ENCODE measurements around the gene SLC22A16.
"Not testable (repeated sequence)": the region's sequence is repeated elsewhere in the genome, so short reads cannot be mapped to it uniquely, and the experiment has no call there.

The SLC22A16 gene

DNA sequence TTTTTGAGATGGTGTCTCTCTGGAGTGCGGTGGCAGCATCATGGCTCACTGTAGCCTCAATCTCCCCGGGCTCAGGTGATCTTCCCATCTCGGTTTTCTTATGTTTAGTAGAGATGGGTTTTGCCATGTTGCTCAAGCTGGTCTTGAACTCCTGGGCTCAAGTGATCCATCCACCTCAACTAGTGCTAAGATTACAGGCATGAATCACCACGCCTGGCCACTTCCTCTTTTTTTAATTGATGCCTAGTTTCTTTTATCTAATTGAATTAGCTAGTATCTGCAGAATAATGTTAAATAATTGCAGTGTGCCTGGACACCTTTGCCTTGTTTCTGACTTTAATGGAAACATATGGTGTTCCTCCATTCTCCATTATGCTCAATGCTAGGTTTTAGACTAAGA is 38.4 kb upstream of the SLC22A16 start:
- Histone ChIP-seq H3K27me3 (replicated peaks; ENCODE audit: insufficient read depth, low read length) (no peaks in the 10 kb centered on the region), H3K9ac (ENCODE audit: low read length) (no peak overlapping the region), H3K4me2 (ENCODE audit: low read depth, low read length) (no peak overlapping the region), H4K20me1 (ENCODE audit: insufficient read depth, low read length) (no peaks in the 10 kb centered on the region), H3K4me3 (ENCODE audit: low read length) (no peak overlapping the region), H3K9me2 (replicated peaks; ENCODE audit: insufficient read depth, low read length) (no peaks in the 10 kb centered on the region), H3K9me3 (replicated peaks; ENCODE audit: insufficient read depth, low read length) (no peaks in the 10 kb centered on the region), H3K4me1 (ENCODE audit: low read length) (no peaks in the 10 kb centered on the region), H3K79me2 (ENCODE audit: low read length) (no peaks in the 10 kb centered on the region), H2AFZ (ENCODE audit: low read length) (no peak overlapping the region), H3F3A (ENCODE audit: insufficient read depth, low read length) (no peaks in the 10 kb centered on the region), H3K36me3 (replicated peaks; ENCODE audit: insufficient read depth, low read length) (no peaks in the 10 kb centered on the region), H3K27ac (ENCODE audit: low read length) (no peak overlapping the region)
- TF ChIP-seq EZH2phosphoT487 (IDR thresholded peaks at IDR 0.05; ENCODE audit: low read length), result no peak
- TF ChIP-seq EZH2 (optimal IDR thresholded peaks at IDR 0.05; ENCODE audit: low read depth, low read length), result no peak
- TF ChIP-seq, protein P1, sequence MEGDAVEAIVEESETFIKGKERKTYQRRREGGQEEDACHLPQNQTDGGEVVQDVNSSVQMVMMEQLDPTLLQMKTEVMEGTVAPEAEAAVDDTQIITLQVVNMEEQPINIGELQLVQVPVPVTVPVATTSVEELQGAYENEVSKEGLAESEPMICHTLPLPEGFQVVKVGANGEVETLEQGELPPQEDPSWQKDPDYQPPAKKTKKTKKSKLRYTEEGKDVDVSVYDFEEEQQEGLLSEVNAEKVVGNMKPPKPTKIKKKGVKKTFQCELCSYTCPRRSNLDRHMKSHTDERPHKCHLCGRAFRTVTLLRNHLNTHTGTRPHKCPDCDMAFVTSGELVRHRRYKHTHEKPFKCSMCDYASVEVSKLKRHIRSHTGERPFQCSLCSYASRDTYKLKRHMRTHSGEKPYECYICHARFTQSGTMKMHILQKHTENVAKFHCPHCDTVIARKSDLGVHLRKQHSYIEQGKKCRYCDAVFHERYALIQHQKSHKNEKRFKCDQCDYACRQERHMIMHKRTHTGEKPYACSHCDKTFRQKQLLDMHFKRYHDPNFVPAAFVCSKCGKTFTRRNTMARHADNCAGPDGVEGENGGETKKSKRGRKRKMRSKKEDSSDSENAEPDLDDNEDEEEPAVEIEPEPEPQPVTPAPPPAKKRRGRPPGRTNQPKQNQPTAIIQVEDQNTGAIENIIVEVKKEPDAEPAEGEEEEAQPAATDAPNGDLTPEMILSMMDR (IDR thresholded peaks at IDR 0.05; ENCODE audit: low read length), result no peak
- no peak for DNase-seq

DNA sequence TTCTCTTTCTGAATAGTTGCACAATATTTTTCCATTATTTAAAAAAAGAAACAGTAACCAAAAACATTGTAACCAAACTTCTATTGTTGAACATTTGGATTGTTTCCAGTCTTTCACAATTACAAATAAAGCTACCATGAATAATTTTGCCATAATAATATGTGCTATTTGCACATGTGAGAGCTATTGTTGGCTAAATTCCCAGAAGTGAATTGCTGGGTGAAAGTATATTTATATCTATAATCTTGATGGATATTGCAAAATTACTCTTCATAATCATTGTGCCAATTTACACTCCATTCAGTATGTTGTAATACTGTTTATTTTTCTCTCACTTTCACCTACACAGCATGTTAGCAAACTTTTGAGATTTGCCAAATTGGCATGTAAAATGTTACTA is 36.6 kb upstream of the SLC22A16 start:
- no peak for DNase-seq
- TF ChIP-seq EZH2phosphoT487 (IDR thresholded peaks at IDR 0.05; ENCODE audit: low read length), result no peak
- TF ChIP-seq, protein P1 (IDR thresholded peaks at IDR 0.05; ENCODE audit: low read length), result no peak
- TF ChIP-seq EZH2 (optimal IDR thresholded peaks at IDR 0.05; ENCODE audit: low read depth, low read length), result no peak
- Histone ChIP-seq H3K4me1 (ENCODE audit: low read length) (no peaks in the 10 kb centered on the region), H3F3A (ENCODE audit: insufficient read depth, low read length) (no peaks in the 10 kb centered on the region), H2AFZ (ENCODE audit: low read length) (no peak overlapping the region), H3K36me3 (replicated peaks; ENCODE audit: insufficient read depth, low read length) (no peaks in the 10 kb centered on the region), H3K4me2 (ENCODE audit: low read depth, low read length) (no peak overlapping the region), H3K4me3 (ENCODE audit: low read length) (no peak overlapping the region), H3K79me2 (ENCODE audit: low read length) (no peaks in the 10 kb centered on the region), H4K20me1 (ENCODE audit: insufficient read depth, low read length) (no peaks in the 10 kb centered on the region), H3K9me2 (replicated peaks; ENCODE audit: insufficient read depth, low read length) (no peaks in the 10 kb centered on the region), H3K9me3 (replicated peaks; ENCODE audit: insufficient read depth, low read length) (no peaks in the 10 kb centered on the region), H3K27ac (ENCODE audit: low read length) (no peak overlapping the region), H3K27me3 (replicated peaks; ENCODE audit: insufficient read depth, low read length) (no peaks in the 10 kb centered on the region), H3K9ac (ENCODE audit: low read length) (no peak overlapping the region)

- H3K9me3 ChIP-seq (replicated peaks; ENCODE audit: insufficient read depth, low read length); H3F3A ChIP-seq (ENCODE audit: insufficient read depth, low read length); H3K27me3 ChIP-seq (replicated peaks; ENCODE audit: insufficient read depth, low read length); H3K4me2 ChIP-seq (ENCODE audit: low read depth, low read length); H3K4me1 ChIP-seq (ENCODE audit: low read length); H3K4me3 ChIP-seq (ENCODE audit: low read length); H4K20me1 ChIP-seq (ENCODE audit: insufficient read depth, low read length); H2AFZ ChIP-seq (ENCODE audit: low read length); DNase-seq; H3K9me2 ChIP-seq (replicated peaks; ENCODE audit: insufficient read depth, low read length); H3K9ac ChIP-seq (ENCODE audit: low read length); H3K27ac ChIP-seq (ENCODE audit: low read length); H3K79me2 ChIP-seq (ENCODE audit: low read length); H3K36me3 ChIP-seq (replicated peaks; ENCODE audit: insufficient read depth, low read length): not testable (repeated sequence)
These were observed 36.1 kb upstream of the SLC22A16 start for GRCh38 chr6:110512549-110512948.

DNA sequence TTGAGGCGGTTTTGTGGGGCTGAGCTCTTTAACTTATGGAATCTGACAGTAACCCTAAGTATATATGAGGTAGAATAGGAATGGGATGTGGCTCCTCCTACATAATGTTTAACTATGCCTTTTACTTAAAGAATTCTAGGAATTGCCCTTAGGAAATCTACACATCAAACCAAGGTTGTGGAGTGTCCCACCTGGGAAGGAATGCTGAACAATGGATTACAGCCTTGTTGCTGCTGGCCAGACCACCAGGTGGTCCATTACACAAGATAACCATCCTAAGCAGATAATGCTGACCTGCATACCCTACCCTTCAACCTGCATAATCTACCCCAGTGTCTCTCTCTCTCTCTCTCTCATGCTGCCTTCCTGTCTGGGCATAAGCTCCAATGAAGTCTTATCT is 35.0 kb upstream of the SLC22A16 start:
- no peaks in the 10 kb centered on the region for H3F3A ChIP-seq (ENCODE audit: insufficient read depth, low read length)
- TF ChIP-seq EZH2 (optimal IDR thresholded peaks at IDR 0.05; ENCODE audit: low read depth, low read length) (no peak), EZH2phosphoT487 (IDR thresholded peaks at IDR 0.05; ENCODE audit: low read length) (no peak)
- TF ChIP-seq, protein P1 (IDR thresholded peaks at IDR 0.05; ENCODE audit: low read length), result no peak
- no peak overlapping the region for H3K9ac ChIP-seq (ENCODE audit: low read length)
- H3K4me3 ChIP-seq (ENCODE audit: low read length), result no peak overlapping the region
- no peak overlapping the region for H2AFZ ChIP-seq (ENCODE audit: low read length)
- H3K4me1 ChIP-seq (ENCODE audit: low read length), result no peaks in the 10 kb centered on the region
- no peaks in the 10 kb centered on the region for H3K36me3 ChIP-seq (replicated peaks; ENCODE audit: insufficient read depth, low read length)
- no peak overlapping the region for H3K27ac ChIP-seq (ENCODE audit: low read length)
- H3K79me2 ChIP-seq (ENCODE audit: low read length), result no peaks in the 10 kb centered on the region
- H3K4me2 ChIP-seq (ENCODE audit: low read depth, low read length), result no peak overlapping the region
- no peaks in the 10 kb centered on the region for H4K20me1 ChIP-seq (ENCODE audit: insufficient read depth, low read length)
- no peaks in the 10 kb centered on the region for H3K9me2 ChIP-seq (replicated peaks; ENCODE audit: insufficient read depth, low read length)
- H3K9me3 ChIP-seq (replicated peaks; ENCODE audit: insufficient read depth, low read length), result no peaks in the 10 kb centered on the region
- DNase-seq, result no peak
- H3K27me3 ChIP-seq (replicated peaks; ENCODE audit: insufficient read depth, low read length), result no peaks in the 10 kb centered on the region
